Astrocyte (in vitro differentiated cells and primary cell): ENCODE data around the gene UBE2G1. TPM values are rescaled to one million over a fixed set of nuclear protein-coding genes. Genes with fewer than 3 reads are reported as not detected.

Source experiments
- DNase-seq: peaks from one replicate; pipeline ENCODE4 v3.0.0-alpha.2; 2010; ENCODE audit warnings: low read depth
- FAIRE-seq: peaks from 2 replicates; lab custom pipeline; 2011; peaks lifted over from hg19 to GRCh38; lab: Jason Lieb, UNC
- H2AFZ ChIP-seq: 2 replicates; pipeline ENCODE4 v1.6.0; 2012; ENCODE audit warnings: low read depth, low read length, inconsistent platforms
- H3K27ac ChIP-seq: 2 replicates; pipeline ENCODE4 v1.5.1; 2011; ENCODE audit warnings: low read depth, low read length, inconsistent platforms
- H3K27me3 ChIP-seq: 2 replicates; pipeline ENCODE4 v1.6.0; 2011; ENCODE audit warnings: low read length, inconsistent platforms; ENCODE audit not compliant: insufficient read depth
- H3K36me3 ChIP-seq: 2 replicates; pipeline ENCODE4 v1.5.1; 2011; ENCODE audit warnings: low read length, inconsistent platforms; ENCODE audit not compliant: insufficient read depth
- H3K4me1 ChIP-seq: 2 replicates; pipeline ENCODE4 v1.5.1; 2011; ENCODE audit warnings: low read length, inconsistent platforms; ENCODE audit not compliant: insufficient read depth
- H3K4me2 ChIP-seq: 2 replicates; pipeline ENCODE4 v1.6.0; 2012; ENCODE audit warnings: low read length, inconsistent platforms
- H3K4me3 ChIP-seq: 2 replicates; pipeline ENCODE4 v1.5.1; 2011; ENCODE audit warnings: low read depth, mild to moderate bottlenecking, low read length, inconsistent platforms; ENCODE audit not compliant: insufficient read depth
- H3K79me2 ChIP-seq: 2 replicates; pipeline ENCODE4 v1.6.0; 2012; ENCODE audit warnings: mild to moderate bottlenecking, low read length, inconsistent platforms; ENCODE audit not compliant: insufficient read depth
- H3K9ac ChIP-seq: 2 replicates; pipeline ENCODE4 v1.6.0; 2012; ENCODE audit warnings: mild to moderate bottlenecking, low read length, inconsistent platforms
- H3K9me3 ChIP-seq: 2 replicates; pipeline ENCODE4 v1.5.1; 2012; ENCODE audit warnings: low read depth, mild to moderate bottlenecking, low read length, inconsistent platforms; ENCODE audit not compliant: insufficient read depth
- H4K20me1 ChIP-seq: 2 replicates; pipeline ENCODE4 v1.6.0; 2012; ENCODE audit warnings: low read length, inconsistent platforms; ENCODE audit not compliant: insufficient read depth
- H3K27ac Mint-ChIP-seq: one replicate; pipeline ENCODE4 v1.8.0; 2021; ENCODE audit warnings: mild to moderate bottlenecking, mixed read lengths; ENCODE audit not compliant: unreplicated experiment
- H3K27me3 Mint-ChIP-seq: one replicate; pipeline ENCODE4 v1.8.0; 2021; ENCODE audit warnings: low read depth, mixed read lengths; ENCODE audit not compliant: unreplicated experiment
- H3K36me3 Mint-ChIP-seq: one replicate; pipeline ENCODE4 v1.8.0; 2021; ENCODE audit warnings: low read depth, mixed read lengths; ENCODE audit not compliant: unreplicated experiment
- H3K4me1 Mint-ChIP-seq: one replicate; pipeline ENCODE4 v1.8.0; 2021; ENCODE audit warnings: low read depth, mixed read lengths; ENCODE audit not compliant: unreplicated experiment
- H3K4me3 Mint-ChIP-seq: one replicate; pipeline ENCODE4 v1.8.0; 2021; ENCODE audit warnings: mild to moderate bottlenecking, moderate library complexity, mixed read lengths; ENCODE audit not compliant: unreplicated experiment
- H3K9me3 Mint-ChIP-seq: one replicate; pipeline ENCODE4 v1.8.0; 2021; ENCODE audit warnings: mild to moderate bottlenecking, mixed read lengths; ENCODE audit not compliant: unreplicated experiment
- CTCF ChIP-seq: IDR thresholded peaks from 2 replicates; pipeline ENCODE4 v1.5.1; 2011; ENCODE audit warnings: low read depth, mild to moderate bottlenecking, inconsistent platforms, low read length, moderate library complexity; ENCODE audit not compliant: insufficient read depth
- EZH2 ChIP-seq: IDR thresholded peaks from 2 replicates; pipeline ENCODE4 v1.6.1; 2012; ENCODE audit warnings: mild to moderate bottlenecking, low read length, inconsistent platforms; ENCODE audit not compliant: insufficient read depth
- total RNA-seq: library from RNA; stranded (reverse); gene quantifications from 2 replicates; pipeline ENCODE4 v1.2.1, GENCODE V29; 2021

Gene UBE2G1
- total RNA-seq, 1 donor from 2014 or later, result 123 TPM

- Mint-ChIP-seq H3K27ac (no peak overlapping the region), H3K27me3 (no peaks in the 10 kb centered on the region), H3K4me1 (peaks cover 26% of the 10 kb centered on the region), H3K36me3 (no peaks in the 10 kb centered on the region), H3K4me3 (no peak overlapping the region), H3K9me3 (no peaks in the 10 kb centered on the region)
- Histone ChIP-seq H2AFZ (no peak overlapping the region), H3K4me3 (no peak overlapping the region), H3K79me2 (peaks cover 94% of the 10 kb centered on the region), H3K9ac (no peak overlapping the region), H3K4me1 (no peaks in the 10 kb centered on the region), H3K36me3 (no peaks in the 10 kb centered on the region), H3K9me3 (no peaks in the 10 kb centered on the region), H4K20me1 (peaks cover 87% of the 10 kb centered on the region), H3K4me2 (no peak overlapping the region), H3K27me3 (no peaks in the 10 kb centered on the region), H3K27ac (no peak overlapping the region)
- DNase-seq, result no peak
- no peak for TF ChIP-seq CTCF
- no peak for TF ChIP-seq EZH2
- FAIRE-seq, result no peak
These were observed 49.8 kb downstream of the UBE2G1 start for GRCh38 chr17:4316648-4317047.

- H2AFZ ChIP-seq, result no peak overlapping the region
- peaks cover 11% of the 10 kb centered on the region for H3K4me1 ChIP-seq
- no peaks in the 10 kb centered on the region for H3K27me3 ChIP-seq
- FAIRE-seq (no peak), DNase-seq (no peak)
- no peak overlapping the region for H3K4me2 ChIP-seq
- Mint-ChIP-seq H3K9me3 (no peaks in the 10 kb centered on the region), H3K4me3 (no peak overlapping the region), H3K4me1 (peaks cover 37% of the 10 kb centered on the region), H3K27ac (no peak overlapping the region), H3K36me3 (no peaks in the 10 kb centered on the region), H3K27me3 (no peaks in the 10 kb centered on the region)
- H3K27ac ChIP-seq, result no peak overlapping the region
- TF ChIP-seq CTCF (no peak), EZH2 (no peak)
- H3K9me3 ChIP-seq, result no peaks in the 10 kb centered on the region
- H3K79me2 ChIP-seq, result peaks cover 94% of the 10 kb centered on the region
- peaks cover 93% of the 10 kb centered on the region for H4K20me1 ChIP-seq
- no peak overlapping the region for H3K4me3 ChIP-seq
- H3K9ac ChIP-seq, result no peak overlapping the region
- H3K36me3 ChIP-seq, result no peaks in the 10 kb centered on the region
These were observed 51.9 kb downstream of the UBE2G1 start for GRCh38 chr17:4314618-4315017.

- Histone ChIP-seq H3K79me2 (peaks cover 94% of the 10 kb centered on the region), H3K27ac (no peak overlapping the region), H3K9ac (no peak overlapping the region), H3K4me3 (no peak overlapping the region), H2AFZ (no peak overlapping the region), H3K4me1 (peaks cover 11% of the 10 kb centered on the region), H3K27me3 (no peaks in the 10 kb centered on the region), H3K36me3 (no peaks in the 10 kb centered on the region), H4K20me1 (peaks cover 93% of the 10 kb centered on the region), H3K4me2 (no peak overlapping the region), H3K9me3 (no peaks in the 10 kb centered on the region)
- Mint-ChIP-seq H3K9me3 (no peaks in the 10 kb centered on the region), H3K4me1 (peaks cover 41% of the 10 kb centered on the region), H3K27ac (no peak overlapping the region), H3K36me3 (no peaks in the 10 kb centered on the region), H3K27me3 (no peaks in the 10 kb centered on the region), H3K4me3 (no peak overlapping the region)
- FAIRE-seq, result no peak
- TF ChIP-seq EZH2 (no peak), CTCF (no peak)
- DNase-seq, result no peak
These were observed 52.3 kb downstream of the UBE2G1 start for GRCh38 chr17:4314179-4314578.
